MCF 10A (cell line): ENCODE data around the gene MAP10. TPM values are rescaled to one million over a fixed set of nuclear protein-coding genes. Genes with fewer than 3 reads are reported as not detected.

Experiments
- BruUV-seq: library from RNA; stranded (reverse); fragments of 400-500 nt; replicated peaks from 2 replicates; lab custom pipeline; 2021; lab: Mats Ljungman, UMichigan
- CTCF ChIA-PET: fragments of 300-600 bp; sonication (Branson Sonifier 250); formaldehyde crosslinking; extraction: SDS; loops from one replicate; lab custom pipeline; 2021; ENCODE audit warnings: antibody characterized with exemption, inconsistent platforms; lab: Yijun Ruan, JAX
- POLR2A ChIA-PET: fragments of 300-600, 350-650 bp; sonication (Branson Sonifier 250); formaldehyde crosslinking; extraction: SDS; loops from one replicate; lab custom pipeline; 2020; ENCODE audit warnings: antibody characterized with exemption, inconsistent platforms; lab: Yijun Ruan, JAX
- DNase-seq: peaks from one replicate; pipeline ENCODE4 v3.0.0-alpha.2; 2018; ENCODE audit not compliant: unreplicated experiment
- H3K27ac Mint-ChIP-seq: one replicate; pipeline ENCODE4 v1.8.0; 2022; ENCODE audit warnings: mild to moderate bottlenecking, low read depth, mixed read lengths; ENCODE audit not compliant: unreplicated experiment
- H3K27me3 Mint-ChIP-seq: one replicate; pipeline ENCODE4 v1.8.0; 2022; ENCODE audit warnings: mixed read lengths; ENCODE audit not compliant: insufficient read depth, unreplicated experiment
- H3K36me3 Mint-ChIP-seq: one replicate; pipeline ENCODE4 v1.8.0; 2022; ENCODE audit warnings: mild to moderate bottlenecking, moderate library complexity, mixed read lengths; ENCODE audit not compliant: insufficient read depth, unreplicated experiment
- H3K4me1 Mint-ChIP-seq: one replicate; pipeline ENCODE4 v1.8.0; 2022; ENCODE audit warnings: mixed read lengths; ENCODE audit not compliant: insufficient read depth, unreplicated experiment
- H3K4me3 Mint-ChIP-seq: one replicate; pipeline ENCODE4 v1.8.0; 2022; ENCODE audit warnings: mild to moderate bottlenecking, moderate library complexity, mixed read lengths; ENCODE audit not compliant: unreplicated experiment
- H3K9me3 Mint-ChIP-seq: one replicate; pipeline ENCODE4 v1.8.0; 2022; ENCODE audit warnings: mixed read lengths; ENCODE audit not compliant: unreplicated experiment
- CTCF ChIP-seq: fragments of 200-600 bp; IDR thresholded peaks from one replicate; pipeline ENCODE4 v1.8.0; 2022; ENCODE audit warnings: antibody characterized with exemption, mild to moderate bottlenecking; ENCODE audit not compliant: unreplicated experiment
- intact Hi-C: fragments of 100-400 bp; cut with micrococcal nuclease; formaldehyde crosslinking; loops from 2 replicates; pipeline ENCODE4 v1.14.1; 2022
- total RNA-seq: library from RNA; stranded (reverse); gene quantifications from 2 replicates; pipeline ENCODE4 v1.2.3, GENCODE V29; 2022

MAP10 gene
- total RNA-seq, 1 experiment from 2014 or later: not detected

GRCh38 chr1:232812560-232812959, 7.3 kb downstream of the MAP10 start:
- Mint-ChIP-seq H3K27ac (no peak overlapping the region), H3K4me1 (no peaks in the 10 kb centered on the region), H3K27me3 (no peaks in the 10 kb centered on the region), H3K36me3 (no peaks in the 10 kb centered on the region), H3K4me3 (no peak overlapping the region), H3K9me3 (no peaks in the 10 kb centered on the region)
- ChIA-PET POLR2A (interaction anchor here (1.9 kb wide), 1 partner anchor 10 kb away, joined by 5 read pairs; no protein-coding TSS in a partner anchor), CTCF (interaction anchor here (0.9 to 1.5 kb wide), 2 partner anchors 19 to 92 kb away, joined by 3 to 6 read pairs; no protein-coding TSS in a partner anchor)
- DNase-seq: no peak
- intact Hi-C loops: no loop called here
- TF ChIP-seq CTCF: no peak
- no TSS peak for BruUV-seq

GRCh38 chr1:232813097-232813496, 7.9 kb downstream of the MAP10 start:
- DNase-seq: no peak
- ChIA-PET POLR2A (interaction anchor here (1.9 kb wide), 1 partner anchor 10 kb away, joined by 5 read pairs; no protein-coding TSS in a partner anchor), CTCF (interaction anchor here (0.6 to 1.5 kb wide), 3 partner anchors 19 to 512 kb away, joined by 3 to 6 read pairs (median 3); no protein-coding TSS in a partner anchor)
- no peak overlapping the region for H3K4me3 Mint-ChIP-seq
- no peak for TF ChIP-seq CTCF
- intact Hi-C loops: no loop called here
- no peaks in the 10 kb centered on the region for H3K9me3 Mint-ChIP-seq
- H3K27me3 Mint-ChIP-seq: no peaks in the 10 kb centered on the region
- H3K36me3 Mint-ChIP-seq: no peaks in the 10 kb centered on the region
- H3K4me1 Mint-ChIP-seq: no peaks in the 10 kb centered on the region
- no TSS peak for BruUV-seq
- no peak overlapping the region for H3K27ac Mint-ChIP-seq

GRCh38 chr1:232813760-232814159, 8.5 kb downstream of the MAP10 start:
- intact Hi-C loops: no loop called here
- CTCF ChIA-PET: interaction anchor here (0.9 to 2.2 kb wide), 3 partner anchors 20 to 87 kb away, joined by 4 to 7 read pairs (median 4); no protein-coding TSS in a partner anchor
- Mint-ChIP-seq H3K9me3 (no peaks in the 10 kb centered on the region), H3K4me3 (no peak overlapping the region), H3K27me3 (no peaks in the 10 kb centered on the region), H3K27ac (no peak overlapping the region), H3K4me1 (no peaks in the 10 kb centered on the region), H3K36me3 (no peaks in the 10 kb centered on the region)
- no peak for TF ChIP-seq CTCF
- POLR2A ChIA-PET: interaction anchor here (1.1 kb wide), 1 partner anchor 55 kb away, joined by 4 read pairs; no protein-coding TSS in a partner anchor
- no TSS peak for BruUV-seq
- no peak for DNase-seq

- no TSS peak for BruUV-seq
- intact Hi-C loops: no loop called here
- no peaks in the 10 kb centered on the region for H3K9me3 Mint-ChIP-seq
- H3K36me3 Mint-ChIP-seq: no peaks in the 10 kb centered on the region
- POLR2A ChIA-PET: no interaction called here
- DNase-seq: no peak
- CTCF ChIA-PET: no interaction called here
- no peak for TF ChIP-seq CTCF
- H3K27ac Mint-ChIP-seq: no peak overlapping the region
- no peak overlapping the region for H3K4me3 Mint-ChIP-seq
- no peaks in the 10 kb centered on the region for H3K4me1 Mint-ChIP-seq
- no peaks in the 10 kb centered on the region for H3K27me3 Mint-ChIP-seq
Observed at GRCh38 chr1:232816324-232816723, 11.1 kb downstream of the MAP10 start.
